H1 (cell line): ENCODE measurements around the gene KISS1. TPM values are rescaled to one million over a fixed set of nuclear protein-coding genes. Genes with fewer than 3 reads are reported as not detected.

Experiments used
- CTCF ChIA-PET: fragments of 300-600 bp; sonication (Branson Sonifier 250); formaldehyde crosslinking; loops from one replicate; lab custom pipeline; 2021; ENCODE audit not compliant: partially characterized antibody; lab: Charles Lee
- POLR2A ChIA-PET: fragments of 300-600 bp; sonication (Branson Sonifier 250); formaldehyde crosslinking; loops from one replicate; lab custom pipeline; 2021; ENCODE audit warnings: inconsistent platforms; ENCODE audit not compliant: partially characterized antibody; lab: Charles Lee
- DNase-seq, 2 experiments: peaks; one replicate each; pipeline versions ENCODE4 v3.0.0 to v3.0.0-alpha.2; 2010 to 2022; ENCODE audit warnings: low spot score in 2 of 2, low read depth in 1 of 2, mixed read lengths in 1 of 2
- FAIRE-seq: peaks from 2 replicates; lab custom pipeline; 2011; peaks lifted over from hg19 to GRCh38; lab: Jason Lieb, UNC
- H2AFZ ChIP-seq: 2 replicates; pipeline ENCODE4 v1.8.1; 2012; ENCODE audit warnings: low read length, inconsistent platforms
- H2AK5ac ChIP-seq: 2 replicates; pipeline ENCODE4 v1.6.1; 2013; ENCODE audit warnings: low read depth, low read length
- H2BK120ac ChIP-seq: replicated peaks from 2 replicates; pipeline ENCODE3; 2013; ENCODE audit warnings: low read depth, low read length, inconsistent platforms
- H2BK12ac ChIP-seq: 2 replicates; pipeline ENCODE4 v1.6.1; 2013; ENCODE audit warnings: low read depth, low read length
- H2BK15ac ChIP-seq: 2 replicates; pipeline ENCODE4 v1.6.1; 2013; ENCODE audit warnings: low read length
- H2BK20ac ChIP-seq: 2 replicates; pipeline ENCODE4 v1.6.1; 2013; ENCODE audit warnings: low read length
- H2BK5ac ChIP-seq: 2 replicates; pipeline ENCODE4 v1.6.1; 2013; ENCODE audit warnings: low read depth, low read length
- H3K14ac ChIP-seq: 2 replicates; pipeline ENCODE4 v1.6.1; 2013; ENCODE audit warnings: inconsistent platforms; ENCODE audit not compliant: insufficient read length
- H3K18ac ChIP-seq: 2 replicates; pipeline ENCODE4 v1.6.1; 2013; ENCODE audit warnings: low read length; ENCODE audit errors: extremely low read depth
- H3K23ac ChIP-seq: 2 replicates; pipeline ENCODE4 v1.6.1; 2013; ENCODE audit warnings: inconsistent platforms; ENCODE audit not compliant: insufficient read length
- H3K23me2 ChIP-seq: 2 replicates; pipeline ENCODE4 v1.6.1; 2013; ENCODE audit warnings: low read depth, low read length
- H3K27ac ChIP-seq: 2 replicates; pipeline ENCODE4 v1.6.1; 2011; ENCODE audit warnings: low read depth, low read length, inconsistent platforms
- H3K27me3 ChIP-seq, 4 experiments: replicated peaks in 1 of 4; 1 replicate in 1 of 4; 2 replicates in 3 of 4; pipeline versions ENCODE4 v1.6.1 to v1.8.1; 2011 to 2013; ENCODE audit warnings: low read length in 3 of 4, mild to moderate bottlenecking in 3 of 4, inconsistent platforms in 2 of 4, mixed read lengths in 2 of 4, moderate library complexity in 1 of 4; ENCODE audit not compliant: control insufficient read depth in 3 of 4, insufficient read depth in 3 of 4; ENCODE audit errors: extremely low read depth in 1 of 4
- H3K36me3 ChIP-seq, 4 experiments: 2 replicates each; pipeline versions ENCODE4 v1.6.1 to v1.8.1; 2011 to 2013; ENCODE audit warnings: mild to moderate bottlenecking in 4 of 4, low read length in 3 of 4, moderate library complexity in 2 of 4, control low read depth in 1 of 4, inconsistent platforms in 1 of 4; ENCODE audit not compliant: insufficient read depth in 4 of 4, control insufficient read depth in 2 of 4
- H3K4ac ChIP-seq: replicated peaks from 2 replicates; pipeline ENCODE3; 2013; ENCODE audit warnings: low read length, low read depth, mixed read lengths, inconsistent platforms; ENCODE audit not compliant: insufficient read length
- H3K4me1 ChIP-seq, 4 experiments: replicated peaks in 1 of 4; 1 replicate in 1 of 4; 2 replicates in 3 of 4; pipeline versions ENCODE4 v1.6.1 to v1.8.1; 2011 to 2013; ENCODE audit warnings: low read length in 3 of 4, inconsistent platforms in 2 of 4, mixed read lengths in 1 of 4; ENCODE audit not compliant: insufficient read depth in 4 of 4, control insufficient read depth in 3 of 4
- H3K4me2 ChIP-seq, 2 experiments: 2 replicates each; pipeline versions ENCODE4 v1.6.1 to v1.8.1; 2011 to 2013; ENCODE audit warnings: low read depth in 2 of 2, low read length in 2 of 2, control low read depth in 1 of 2, inconsistent platforms in 1 of 2, mild to moderate bottlenecking in 1 of 2; ENCODE audit not compliant: insufficient read depth in 1 of 2
- H3K4me3 ChIP-seq, 4 experiments: fragments of 200-600, 300-600 bp in 1 of 4; sonication (generic), shearing (Covaris generic), sonication (Bioruptor Twin) in 1 of 4; 2 replicates each; pipeline versions ENCODE4 v1.5.1 to v1.8.1; 2011 to 2016; ENCODE audit warnings: low read length in 4 of 4, low read depth in 3 of 4, control low read depth in 2 of 4, inconsistent platforms in 2 of 4, mild to moderate bottlenecking in 2 of 4, mixed read lengths in 1 of 4, moderate library complexity in 1 of 4; ENCODE audit not compliant: insufficient read depth in 2 of 4; ENCODE audit errors: extremely low read depth in 1 of 4
- H3K56ac ChIP-seq: replicated peaks from 2 replicates; pipeline ENCODE3; 2013; ENCODE audit warnings: low read depth, mild to moderate bottlenecking, mixed read lengths, low read length, inconsistent platforms; ENCODE audit not compliant: insufficient read length
- H3K79me1 ChIP-seq: 2 replicates; pipeline ENCODE4 v1.6.1; 2013; ENCODE audit warnings: low read depth, low read length, control low read depth
- H3K79me2 ChIP-seq, 2 experiments: 2 replicates each; pipeline versions ENCODE4 v1.6.1 to v1.8.1; 2012 to 2013; ENCODE audit warnings: low read length in 2 of 2, mild to moderate bottlenecking in 2 of 2, inconsistent platforms in 1 of 2; ENCODE audit not compliant: insufficient read depth in 2 of 2, control insufficient read depth in 1 of 2
- H3K9ac ChIP-seq, 4 experiments: replicated peaks in 1 of 4; 1 replicate in 1 of 4; 2 replicates in 3 of 4; pipeline versions ENCODE4 v1.6.1 to v1.8.1; 2011 to 2013; ENCODE audit warnings: low read depth in 3 of 4, low read length in 3 of 4, control low read depth in 2 of 4, mild to moderate bottlenecking in 2 of 4, moderate library complexity in 2 of 4, inconsistent platforms in 1 of 4; ENCODE audit errors: extremely low read depth in 1 of 4
- H3K9me3 ChIP-seq, 2 experiments: 2 replicates each; pipeline versions ENCODE4 v1.6.1 to v1.8.1; 2012 to 2013; ENCODE audit warnings: mild to moderate bottlenecking in 2 of 2, moderate library complexity in 2 of 2, control low read depth in 1 of 2, inconsistent platforms in 1 of 2, low read depth in 1 of 2, low read length in 1 of 2, mixed read lengths in 1 of 2; ENCODE audit not compliant: insufficient read depth in 2 of 2
- H4K20me1 ChIP-seq, 2 experiments: replicated peaks in 1 of 2; 2 replicates each; pipeline versions ENCODE3 to v1.8.1; 2011 to 2013; ENCODE audit warnings: inconsistent platforms in 2 of 2, low read length in 2 of 2, mild to moderate bottlenecking in 1 of 2; ENCODE audit not compliant: insufficient read depth in 2 of 2, control insufficient read depth in 1 of 2
- H4K5ac ChIP-seq: 2 replicates; pipeline ENCODE4 v1.6.1; 2013; ENCODE audit warnings: low read length, low read depth, mixed read lengths, inconsistent platforms; ENCODE audit not compliant: insufficient read length
- H4K8ac ChIP-seq: 2 replicates; pipeline ENCODE4 v1.8.0; 2013; ENCODE audit warnings: mild to moderate bottlenecking, moderate library complexity, low read length, inconsistent platforms; ENCODE audit not compliant: insufficient read depth; ENCODE audit errors: extremely low read depth
- H4K91ac ChIP-seq: replicated peaks from 2 replicates; pipeline ENCODE3; 2013; ENCODE audit warnings: low read length, mixed read lengths, inconsistent platforms; ENCODE audit not compliant: insufficient read length
- ATF2 ChIP-seq: IDR thresholded peaks from 2 replicates; pipeline ENCODE4 v1.6.1; 2012; ENCODE audit warnings: low read length, inconsistent platforms
- ATF3 ChIP-seq: IDR thresholded peaks from 2 replicates; pipeline ENCODE4 v1.6.1; 2011; ENCODE audit warnings: low read depth, mild to moderate bottlenecking, low read length; ENCODE audit not compliant: insufficient read depth
- CTBP2 ChIP-seq: IDR thresholded peaks from 2 replicates; pipeline ENCODE4 v1.7.0; 2011; ENCODE audit warnings: borderline replicate concordance, mild to moderate bottlenecking, moderate library complexity, mixed read lengths, low read length; ENCODE audit not compliant: insufficient read depth, insufficient read length
- JUN ChIP-seq: IDR thresholded peaks from 2 replicates; pipeline ENCODE4 v1.6.1; 2011; ENCODE audit warnings: low read depth, mild to moderate bottlenecking, improper control_type of control experiment, low read length
- RFX5 ChIP-seq: IDR thresholded peaks from 2 replicates; pipeline ENCODE4 v1.6.1; 2011; ENCODE audit warnings: low read depth, low read length, improper control_type of control experiment, borderline replicate concordance
- SAP30 ChIP-seq: fragments of 300-600 bp; sonication (generic); IDR thresholded peaks from 2 replicates; pipeline ENCODE4 v1.7.1; 2012; ENCODE audit warnings: low read length, moderate library complexity, mild to moderate bottlenecking, inconsistent platforms; ENCODE audit not compliant: insufficient read depth, insufficient replicate concordance
- SP2 ChIP-seq: IDR thresholded peaks from 2 replicates; pipeline ENCODE4 v1.6.1; 2012; ENCODE audit warnings: mild to moderate bottlenecking, low read length, inconsistent platforms
- SP4 ChIP-seq: IDR thresholded peaks from 2 replicates; pipeline ENCODE4 v1.6.1; 2012; ENCODE audit warnings: low read length, inconsistent platforms
- YY1 ChIP-seq: IDR thresholded peaks from 2 replicates; pipeline ENCODE4 v1.6.1; 2011; ENCODE audit warnings: low read depth, mild to moderate bottlenecking, low read length
- WGBS, 2 experiments: shearing (Covaris generic) in 1 of 2; methylation state at CpG; one replicate each; pipeline versions ENCODE4 v1.1.6 to v1.1.7; 2013 to 2015; ENCODE audit warnings: low lambda C conversion rate in 2 of 2, mixed read lengths in 2 of 2, inconsistent platforms in 1 of 2, low coverage in 1 of 2, missing lambda C conversion rate in 1 of 2; ENCODE audit not compliant: insufficient replicate concordance in 2 of 2, insufficient coverage in 1 of 2, insufficient read length in 1 of 2; ENCODE audit errors: extremely low coverage in 1 of 2, missing lambda C conversion rate in 1 of 2; 5-methylcytosine and 5-hydroxymethylcytosine counted together
- polyA plus RNA-seq, 7 experiments: library from polyadenylated mRNA; depleted of rRNA in 3 of 7; stranded (reverse) in 5 of 7; unstranded in 2 of 7; fragments of >200 nt in 5 of 7; fragments of 200-250 nt in 2 of 7; gene quantifications; 1 replicate in 5 of 7; 2 replicates in 1 of 7; 4 replicates in 1 of 7; pipeline versions ENCODE4 v1.2.1 to v1.2.3, GENCODE V29; 2011 to 2013; ENCODE audit warnings: missing spikeins in 2 of 7, mixed read lengths in 2 of 7
- total RNA-seq: library from RNA; stranded (reverse); fragmentation: NEBNext Ultra II Directional; extraction: Animal tissue kit (Norgen Biotek cat#: 25700); gene quantifications from 2 replicates; pipeline ENCODE4 v1.2.1, GENCODE V29; 2021

KISS1 gene
- total and polyA plus RNA-seq, 2 of the 8 experiments (the other 6 are each of a cell fraction or from before 2014, with no cell fraction given): 0.71 TPM; not detected in 1

GRCh38 chr1:204230211-204230610 lies 33.9 kb upstream of the KISS1 start:
- Histone ChIP-seq H3K79me1 (no peaks in the 10 kb centered on the region), H3K18ac (no peak overlapping the region), H3K14ac (no peak overlapping the region), H2BK15ac (no peak overlapping the region), H3K27me3 (no peaks in the 10 kb centered on the region), H2AK5ac (no peak overlapping the region), H3K4me2 (no peak overlapping the region), H3K4me3 (no peak overlapping the region), H2BK120ac (no peak overlapping the region), H3K27ac (no peak overlapping the region), H2AFZ (no peak overlapping the region), H4K5ac (no peak overlapping the region), H4K8ac (no peak overlapping the region), H2BK20ac (no peak overlapping the region), H3K36me3 (peaks cover 0 to 4% (median 0%) of the 10 kb centered on the region in 4 experiments; a peak in 1 of 8 replicates), H3K4me1 (no peaks in the 10 kb centered on the region), H3K23me2 (no peaks in the 10 kb centered on the region), H4K91ac (no peak overlapping the region), H3K9ac (no peak overlapping the region), H2BK5ac (no peak overlapping the region), H3K56ac (no peak overlapping the region), H3K9me3 (no peaks in the 10 kb centered on the region), H4K20me1 (no peaks in the 10 kb centered on the region), H3K4ac (no peak overlapping the region), H3K23ac (no peak overlapping the region), H3K79me2 (no peaks in the 10 kb centered on the region), H2BK12ac (no peak overlapping the region)
- ChIA-PET POLR2A (interaction anchor here (1.2 kb wide), 2 partner anchors 11 to 277 kb away, joined by 3 read pairs; no protein-coding TSS in a partner anchor), CTCF (interaction anchor here (0.6 to 8.3 kb wide), 10 partner anchors 14 to 357 kb away, joined by 3 to 59 read pairs (median 5); partner anchors contain the start of gene GOLT1A)
- no peak for DNase-seq
- TF ChIP-seq RFX5: no peak
- TF ChIP-seq SP2: no peak
- no peak for TF ChIP-seq ATF3
- TF ChIP-seq YY1: no peak
- no peak for TF ChIP-seq CTBP2
- TF ChIP-seq JUN: no peak
- TF ChIP-seq ATF2: no peak
- no peak for TF ChIP-seq SAP30
- TF ChIP-seq SP4: no peak
- no peak for FAIRE-seq
- WGBS, 2 experiments: 93% methylated on average over 11 of the region's 14 CpGs; no CpG with 5 or more reads in 1 of the 2 experiments
